PC-9 (cell line): ENCODE measurements around the gene KIF5A. TPM values are rescaled to one million over a fixed set of nuclear protein-coding genes. Genes with fewer than 3 reads are reported as not detected.

Experiments
- BruUV-seq: library from RNA; stranded (reverse); fragments of 400-500 nt; replicated peaks from 2 replicates; lab custom pipeline; 2021; lab: Mats Ljungman, UMichigan
- CTCF ChIA-PET: fragments of 300-600 bp; sonication (Branson Sonifier 250); formaldehyde crosslinking; loops from one replicate; lab custom pipeline; 2022; ENCODE audit warnings: antibody characterized with exemption; lab: Charles Lee
- POLR2A ChIA-PET: fragments of 300-600 bp; sonication (Branson Sonifier 250); formaldehyde crosslinking; loops from one replicate; lab custom pipeline; 2022; ENCODE audit warnings: antibody characterized with exemption; ENCODE audit not compliant: unreplicated experiment; lab: Charles Lee
- DNase-seq, 2 experiments: peaks; one replicate each; pipeline versions ENCODE4 v3.0.0 to v3.0.0-alpha.2; 2015 to 2022; ENCODE audit warnings: mixed read lengths in 1 of 2
- H2AFZ ChIP-seq: fragments of 200-600 bp; sonication (generic); 2 replicates; pipeline ENCODE4 v1.8.1; 2017; ENCODE audit warnings: antibody characterized with exemption
- H3F3A ChIP-seq: fragments of 200-600 bp; sonication (generic); 2 replicates; pipeline ENCODE4 v1.8.1; 2017; ENCODE audit warnings: antibody characterized with exemption, mild to moderate bottlenecking, low read depth; ENCODE audit not compliant: insufficient read depth
- H3K27ac ChIP-seq: fragments of 200-600 bp; sonication (generic); 2 replicates; pipeline ENCODE4 v1.6.1; 2016; ENCODE audit warnings: mixed run types
- H3K27me3 ChIP-seq: fragments of 200-600 bp; sonication (generic); 2 replicates; pipeline ENCODE4 v1.6.1; 2016; ENCODE audit warnings: low read depth, mixed run types; ENCODE audit not compliant: insufficient read depth
- H3K36me3 ChIP-seq: fragments of 200-600 bp; sonication (generic); 2 replicates; pipeline ENCODE4 v1.6.1; 2016; ENCODE audit warnings: low read depth, mixed run types
- H3K4me1 ChIP-seq: fragments of 200-600 bp; sonication (generic); replicated peaks from 2 replicates; pipeline ENCODE4 v1.6.1; 2016; ENCODE audit warnings: mixed run types; ENCODE audit not compliant: insufficient read depth
- H3K4me2 ChIP-seq: fragments of 200-600 bp; sonication (generic); 2 replicates; pipeline ENCODE4 v1.6.1; 2017; ENCODE audit warnings: mixed run types
- H3K4me3 ChIP-seq: fragments of 200-600 bp; sonication (generic); 2 replicates; pipeline ENCODE4 v1.6.1; 2016; ENCODE audit warnings: mixed run types
- H3K79me2 ChIP-seq: fragments of 200-600 bp; sonication (generic); 2 replicates; pipeline ENCODE4 v1.6.1; 2017; ENCODE audit warnings: low read depth, mixed run types
- H3K9me2 ChIP-seq: fragments of 200-600 bp; sonication (generic); 2 replicates; pipeline ENCODE4 v1.8.1; 2017; ENCODE audit warnings: mild to moderate bottlenecking; ENCODE audit not compliant: insufficient read depth
- H3K9me3 ChIP-seq: fragments of 200-600 bp; sonication (generic); 2 replicates; pipeline ENCODE4 v1.8.1; 2016; ENCODE audit warnings: low read depth; ENCODE audit not compliant: insufficient read depth
- H4K20me1 ChIP-seq: fragments of 200-600 bp; sonication (generic); 2 replicates; pipeline ENCODE4 v1.8.1; 2017; ENCODE audit not compliant: insufficient read depth
- CTCF ChIP-seq: fragments of 200-600 bp; sonication (generic); conservative IDR thresholded peaks from 2 replicates; pipeline ENCODE4 v1.6.1; 2017; ENCODE audit warnings: mixed run types, antibody characterized with exemption, mild to moderate bottlenecking, moderate library complexity
- EZH2 ChIP-seq: fragments of 200-600 bp; sonication (generic); IDR thresholded peaks from 2 replicates; pipeline ENCODE4 v1.8.0; 2017; ENCODE audit warnings: antibody characterized with exemption, low read depth
- intact Hi-C: fragments of 100-400 bp; cut with micrococcal nuclease; formaldehyde crosslinking; loops from one replicate; pipeline ENCODE4 v1.10.0; 2022; ENCODE audit not compliant: unreplicated experiment
- total RNA-seq: library from RNA; stranded (reverse); gene quantifications from 2 replicates; pipeline ENCODE4 v1.2.3, GENCODE V29; 2021

The KIF5A gene
- total RNA-seq, 1 experiment from 2014 or later = 0.07 TPM

GRCh38 chr12:57584690-57585089 lies 34.8 kb downstream of the KIF5A start:
- Histone ChIP-seq H3K9me3 (no peaks in the 10 kb centered on the region), H4K20me1 (no peaks in the 10 kb centered on the region), H3K79me2 (no peaks in the 10 kb centered on the region), H3K27me3 (peaks cover 36% of the 10 kb centered on the region), H3K4me2 (no peak overlapping the region), H3K36me3 (no peaks in the 10 kb centered on the region), H2AFZ (no peak overlapping the region), H3K9me2 (no peaks in the 10 kb centered on the region), H3F3A (no peaks in the 10 kb centered on the region), H3K4me1 (no peaks in the 10 kb centered on the region), H3K4me3 (no peak overlapping the region), H3K27ac (no peak overlapping the region)
- no peak for DNase-seq
- POLR2A ChIA-PET = no interaction called here
- intact Hi-C loops = loop anchor here (5.0 kb wide), 1 partner anchor 323 kb away; no protein-coding TSS in a partner anchor
- TF ChIP-seq EZH2 (no peak), CTCF (no peak)
- CTCF ChIA-PET = interaction anchor here (1.6 kb wide), 1 partner anchor 37 kb away, joined by 3 read pairs; no protein-coding TSS in a partner anchor
- BruUV-seq = no TSS peak

- no peaks in the 10 kb centered on the region for H3K36me3 ChIP-seq
- H2AFZ ChIP-seq = no peak overlapping the region
- TF ChIP-seq EZH2 (no peak), CTCF (no peak)
- BruUV-seq = no TSS peak
- ChIA-PET CTCF (interaction anchor here (0.7 to 1.6 kb wide), 2 partner anchors 37 kb away, joined by 3 to 5 read pairs; no protein-coding TSS in a partner anchor), POLR2A (no interaction called here)
- H3K9me3 ChIP-seq = no peaks in the 10 kb centered on the region
- intact Hi-C loops = no loop called here
- no peaks in the 10 kb centered on the region for H3K9me2 ChIP-seq
- no peaks in the 10 kb centered on the region for H3K4me1 ChIP-seq
- DNase-seq = no peak
- H3F3A ChIP-seq = no peaks in the 10 kb centered on the region
- H3K4me2 ChIP-seq = no peak overlapping the region
- no peak overlapping the region for H3K27ac ChIP-seq
- H4K20me1 ChIP-seq = no peaks in the 10 kb centered on the region
- H3K4me3 ChIP-seq = no peak overlapping the region
- no peaks in the 10 kb centered on the region for H3K79me2 ChIP-seq
- peaks cover 36% of the 10 kb centered on the region for H3K27me3 ChIP-seq
These were observed 35.3 kb downstream of the KIF5A start for GRCh38 chr12:57585156-57585555.

- Histone ChIP-seq H4K20me1 (no peaks in the 10 kb centered on the region), H3K79me2 (peaks cover under 1% of the 10 kb centered on the region; the same call in 1 of the 2 replicates), H2AFZ (no peak overlapping the region), H3K4me1 (no peaks in the 10 kb centered on the region), H3K9me2 (no peaks in the 10 kb centered on the region), H3K9me3 (no peaks in the 10 kb centered on the region), H3F3A (no peaks in the 10 kb centered on the region), H3K36me3 (no peaks in the 10 kb centered on the region), H3K4me2 (no peak overlapping the region), H3K4me3 (no peak overlapping the region), H3K27ac (no peak overlapping the region), H3K27me3 (peaks cover 29% of the 10 kb centered on the region)
- DNase-seq = no peak
- ChIA-PET CTCF (no interaction called here), POLR2A (no interaction called here)
- BruUV-seq = no TSS peak
- intact Hi-C loops = no loop called here
- TF ChIP-seq CTCF (no peak), EZH2 (no peak)
These were observed 36.3 kb downstream of the KIF5A start for GRCh38 chr12:57586128-57586527.
